NCI-H2171 treated with DMSO at 0.1 percent for 48 hours (cell line): ENCODE results near the gene ADRA2C.
A peak's percentile ranks its signal among the peaks of the same experiment; 100 is the strongest.

Experiments
- DNase-seq: peaks from one replicate; lab custom pipeline; 2025; lab: John Stamatoyannopoulos, UW

The ADRA2C gene

GRCh38 chr4:3797831-3798790, 31.9 kb downstream of the ADRA2C start:
- no peak for DNase-seq

GRCh38 chr4:3799496-3799895, 33.3 kb downstream of the ADRA2C start:
- DNase-seq: no peak

GRCh38 chr4:3800351-3800750, 34.2 kb downstream of the ADRA2C start:
- no peak for DNase-seq

- DNase-seq: no peak
Measured at GRCh38 chr4:3801521-3801920, 35.3 kb downstream of the ADRA2C start.

- DNase-seq: peak; percentile 42
Measured at GRCh38 chr4:3801931-3802550, 35.9 kb downstream of the ADRA2C start.

GRCh38 chr4:3802571-3803474, 36.6 kb downstream of the ADRA2C start:
- DNase-seq: no peak

- no peak for DNase-seq
Measured at GRCh38 chr4:3803475-3803847, 37.3 kb downstream of the ADRA2C start.

- no peak for DNase-seq
Measured at GRCh38 chr4:3803946-3804345, 37.8 kb downstream of the ADRA2C start.

- DNase-seq: no peak
Measured at GRCh38 chr4:3805026-3805425, 38.8 kb downstream of the ADRA2C start.

- no peak for DNase-seq
Measured at GRCh38 chr4:3805731-3806130, 39.5 kb downstream of the ADRA2C start.

GRCh38 chr4:3807311-3807710, 41.1 kb downstream of the ADRA2C start:
- no peak for DNase-seq

- DNase-seq: no peak
Measured at GRCh38 chr4:3807822-3808496, 41.8 kb downstream of the ADRA2C start.

- DNase-seq: no peak
Measured at GRCh38 chr4:3808597-3808996, 42.4 kb downstream of the ADRA2C start.

GRCh38 chr4:3809028-3809427, 42.8 kb downstream of the ADRA2C start:
- DNase-seq: no peak

- no peak for DNase-seq
Measured at GRCh38 chr4:3809451-3810110, 43.4 kb downstream of the ADRA2C start.

GRCh38 chr4:3810111-3810680, 44.0 kb downstream of the ADRA2C start:
- DNase-seq: no peak

GRCh38 chr4:3810796-3811485, 44.8 kb downstream of the ADRA2C start:
- DNase-seq: no peak

- DNase-seq: no peak
Measured at GRCh38 chr4:3811621-3812020, 45.4 kb downstream of the ADRA2C start.

- DNase-seq: no peak
Measured at GRCh38 chr4:3812211-3812934, 46.2 kb downstream of the ADRA2C start.
